HS-5 (cell line): Measurements from ENCODE around the gene CSNK1D.

Source experiments
- DNase-seq: peaks from one replicate; pipeline ENCODE4 v3.0.0-alpha.2; 2012; ENCODE audit warnings: low read depth

The CSNK1D gene

GRCh38 chr17:82273327-82274133, at the start of gene CSNK1D:
Gene CSNK1D, minus strand, starts transcription at chr17:82273700. Its CDS starts 319 bp downstream, at chr17:82273381.
- DNase-seq, result no peak

GRCh38 chr17:82322526-82323453, 49.3 kb upstream of the CSNK1D start:
- DNase-seq, result no peak

- DNase-seq, result no peak
Measured at GRCh38 chr17:82321947-82322466, 48.5 kb upstream of the CSNK1D start.

GRCh38 chr17:82320956-82321927, 47.7 kb upstream of the CSNK1D start:
- no peak for DNase-seq

- no peak for DNase-seq
Measured at GRCh38 chr17:82320140-82320840, 46.8 kb upstream of the CSNK1D start.

GRCh38 chr17:82319619-82320062, 46.1 kb upstream of the CSNK1D start:
- DNase-seq, result no peak

- no peak for DNase-seq
Measured at GRCh38 chr17:82318772-82319606, 45.5 kb upstream of the CSNK1D start.

- DNase-seq, result no peak
Measured at GRCh38 chr17:82318169-82318498, 44.6 kb upstream of the CSNK1D start.

GRCh38 chr17:82317394-82318168, 44.1 kb upstream of the CSNK1D start, which contains the start of gene CD7:
Gene CD7, minus strand, starts transcription at chr17:82317608. Its CDS starts 113 bp downstream, at chr17:82317495.
- no peak for DNase-seq

GRCh38 chr17:82316651-82317393, 43.3 kb upstream of the CSNK1D start:
- DNase-seq, result no peak

- DNase-seq, result no peak
Measured at GRCh38 chr17:82315703-82316358, 42.3 kb upstream of the CSNK1D start.

- no peak for DNase-seq
Measured at GRCh38 chr17:82314727-82315605, 41.5 kb upstream of the CSNK1D start.

GRCh38 chr17:82314012-82314726, 40.7 kb upstream of the CSNK1D start:
- no peak for DNase-seq

GRCh38 chr17:82313195-82314011, 39.9 kb upstream of the CSNK1D start:
- DNase-seq, result no peak

- DNase-seq, result no peak
Measured at GRCh38 chr17:82311971-82312370, 38.5 kb upstream of the CSNK1D start.
